Measurements from ENCODE around the gene PPIF.

Gene PPIF

GRCh38 chr10:79399223-79399831 lies 52.1 kb downstream of the PPIF start:
- no peak for DNase-seq (ENCODE audit: extremely low read depth in 1 of 2, low read depth in 1 of 2)

GRCh38 chr10:79400146-79401004 lies 53.1 kb downstream of the PPIF start:
- DNase-seq (ENCODE audit: extremely low read depth in 1 of 2, low read depth in 1 of 2), result peak in 1 of 2 donors; percentile 37

- DNase-seq (ENCODE audit: extremely low read depth in 1 of 2, low read depth in 1 of 2), result no peak
Observed at GRCh38 chr10:79401015-79401921, 54.0 kb downstream of the PPIF start.

- DNase-seq (ENCODE audit: extremely low read depth in 1 of 2, low read depth in 1 of 2), result no peak
Observed at GRCh38 chr10:79402625-79402946, 55.3 kb downstream of the PPIF start.

GRCh38 chr10:79402951-79403350 lies 55.7 kb downstream of the PPIF start:
- DNase-seq (ENCODE audit: extremely low read depth in 1 of 2, low read depth in 1 of 2), result no peak

- no peak for DNase-seq (ENCODE audit: extremely low read depth in 1 of 2, low read depth in 1 of 2)
Observed at GRCh38 chr10:79403441-79404230, 56.4 kb downstream of the PPIF start.

GRCh38 chr10:79404231-79404609 lies 57.0 kb downstream of the PPIF start:
- no peak for DNase-seq (ENCODE audit: extremely low read depth in 1 of 2, low read depth in 1 of 2)

GRCh38 chr10:79404690-79405131 lies 57.4 kb downstream of the PPIF start:
- DNase-seq (ENCODE audit: extremely low read depth in 1 of 2, low read depth in 1 of 2), result no peak
